Ishikawa (cell line): ENCODE results near the gene SLC35A2.

ENCODE experiments used
- CEBPB ChIP-seq: IDR thresholded peaks from 2 replicates; pipeline ENCODE4 v1.6.1; 2012
- EP300 ChIP-seq: IDR thresholded peaks from 2 replicates; pipeline ENCODE4 v1.6.1; 2012; ENCODE audit warnings: borderline replicate concordance
- NFIC ChIP-seq: IDR thresholded peaks from 2 replicates; pipeline ENCODE4 v1.6.1; 2012
- TCF12 ChIP-seq: IDR thresholded peaks from 2 replicates; pipeline ENCODE4 v1.6.1; 2012; ENCODE audit warnings: low read depth
- TEAD4 ChIP-seq: IDR thresholded peaks from 2 replicates; pipeline ENCODE4 v1.6.1; 2012
- TF ChIP-seq, protein P1 (sequence below): IDR thresholded peaks from 2 replicates; pipeline ENCODE4 v1.6.1; 2012; ENCODE audit warnings: low read depth, mild to moderate bottlenecking
- TF ChIP-seq, protein P2 (sequence below): IDR thresholded peaks from 2 replicates; pipeline ENCODE4 v1.6.1; 2012
- TF ChIP-seq, protein P3 (sequence below): IDR thresholded peaks from 2 replicates; pipeline ENCODE4 v1.6.1; 2012

DNA sequence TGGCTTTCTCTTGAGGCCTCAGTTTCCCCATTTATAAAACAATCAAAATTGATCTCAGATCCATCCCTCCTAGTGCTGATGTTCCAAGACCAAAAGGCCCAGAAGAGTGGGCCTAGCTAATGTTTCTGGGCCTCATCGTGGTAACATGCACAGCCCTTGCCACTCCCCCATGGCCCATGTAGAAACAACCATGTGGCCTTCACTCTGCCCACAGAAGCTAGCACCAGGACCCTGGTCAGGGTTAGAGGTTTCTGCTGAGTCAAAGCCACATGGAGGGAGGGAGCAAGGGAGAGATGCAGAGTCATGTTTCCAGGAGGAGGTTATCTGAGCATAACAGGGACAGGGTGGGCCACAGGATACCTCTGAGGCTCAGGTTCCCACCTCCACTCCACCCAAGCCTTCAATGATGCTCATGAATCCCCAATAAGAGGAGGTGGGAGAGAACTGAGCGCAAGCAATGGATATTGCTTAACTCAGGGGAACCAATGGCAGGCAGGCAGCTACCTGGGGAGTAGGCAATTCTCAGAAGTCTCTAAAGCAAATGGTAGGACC lies 29.0 kb upstream of the SLC35A2 start:
- TF ChIP-seq, protein P1, sequence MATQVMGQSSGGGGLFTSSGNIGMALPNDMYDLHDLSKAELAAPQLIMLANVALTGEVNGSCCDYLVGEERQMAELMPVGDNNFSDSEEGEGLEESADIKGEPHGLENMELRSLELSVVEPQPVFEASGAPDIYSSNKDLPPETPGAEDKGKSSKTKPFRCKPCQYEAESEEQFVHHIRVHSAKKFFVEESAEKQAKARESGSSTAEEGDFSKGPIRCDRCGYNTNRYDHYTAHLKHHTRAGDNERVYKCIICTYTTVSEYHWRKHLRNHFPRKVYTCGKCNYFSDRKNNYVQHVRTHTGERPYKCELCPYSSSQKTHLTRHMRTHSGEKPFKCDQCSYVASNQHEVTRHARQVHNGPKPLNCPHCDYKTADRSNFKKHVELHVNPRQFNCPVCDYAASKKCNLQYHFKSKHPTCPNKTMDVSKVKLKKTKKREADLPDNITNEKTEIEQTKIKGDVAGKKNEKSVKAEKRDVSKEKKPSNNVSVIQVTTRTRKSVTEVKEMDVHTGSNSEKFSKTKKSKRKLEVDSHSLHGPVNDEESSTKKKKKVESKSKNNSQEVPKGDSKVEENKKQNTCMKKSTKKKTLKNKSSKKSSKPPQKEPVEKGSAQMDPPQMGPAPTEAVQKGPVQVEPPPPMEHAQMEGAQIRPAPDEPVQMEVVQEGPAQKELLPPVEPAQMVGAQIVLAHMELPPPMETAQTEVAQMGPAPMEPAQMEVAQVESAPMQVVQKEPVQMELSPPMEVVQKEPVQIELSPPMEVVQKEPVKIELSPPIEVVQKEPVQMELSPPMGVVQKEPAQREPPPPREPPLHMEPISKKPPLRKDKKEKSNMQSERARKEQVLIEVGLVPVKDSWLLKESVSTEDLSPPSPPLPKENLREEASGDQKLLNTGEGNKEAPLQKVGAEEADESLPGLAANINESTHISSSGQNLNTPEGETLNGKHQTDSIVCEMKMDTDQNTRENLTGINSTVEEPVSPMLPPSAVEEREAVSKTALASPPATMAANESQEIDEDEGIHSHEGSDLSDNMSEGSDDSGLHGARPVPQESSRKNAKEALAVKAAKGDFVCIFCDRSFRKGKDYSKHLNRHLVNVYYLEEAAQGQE = no peak
- TF ChIP-seq, protein P2, sequence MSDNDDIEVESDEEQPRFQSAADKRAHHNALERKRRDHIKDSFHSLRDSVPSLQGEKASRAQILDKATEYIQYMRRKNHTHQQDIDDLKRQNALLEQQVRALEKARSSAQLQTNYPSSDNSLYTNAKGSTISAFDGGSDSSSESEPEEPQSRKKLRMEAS = no peak
- TF ChIP-seq EP300 (no peak), TEAD4 (no peak), TCF12 (no peak), CEBPB (no peak), NFIC (no peak)
- TF ChIP-seq, protein P3, sequence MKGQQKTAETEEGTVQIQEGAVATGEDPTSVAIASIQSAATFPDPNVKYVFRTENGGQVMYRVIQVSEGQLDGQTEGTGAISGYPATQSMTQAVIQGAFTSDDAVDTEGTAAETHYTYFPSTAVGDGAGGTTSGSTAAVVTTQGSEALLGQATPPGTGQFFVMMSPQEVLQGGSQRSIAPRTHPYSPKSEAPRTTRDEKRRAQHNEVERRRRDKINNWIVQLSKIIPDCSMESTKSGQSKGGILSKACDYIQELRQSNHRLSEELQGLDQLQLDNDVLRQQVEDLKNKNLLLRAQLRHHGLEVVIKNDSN = no peak
